Measurements from ENCODE around the gene PHETA1. TPM values are rescaled to one million over a fixed set of nuclear protein-coding genes. Genes with fewer than 3 reads are reported as not detected.
"Not testable (repeated sequence)": the region's sequence is repeated elsewhere in the genome, so short reads cannot be mapped to it uniquely, and the experiment has no call there.

PHETA1 gene
- total and polyA plus RNA-seq, 2 donors (not counting 3 experiments of a cell fraction or from before 2014, with no cell fraction given) = 10.6 to 20.0 TPM

- Histone ChIP-seq H3K27ac (ENCODE audit: insufficient read depth, low read depth, low read length) (no peak overlapping the region), H3K4me1 (ENCODE audit: control insufficient read depth, extremely low read depth, insufficient read depth, low read length) (no peaks in the 10 kb centered on the region), H3K4me3 (replicated peaks in 1 of 3; ENCODE audit: insufficient read depth in 1 of 3, low read depth in 1 of 3, low read length in 3 of 3) (no peak overlapping the region), H3K27me3 (ENCODE audit: control insufficient read depth in 2 of 2, insufficient read depth in 2 of 2, low read length in 2 of 2) (peaks cover 0 to 2% of the 10 kb centered on the region in 2 experiments), H3K9me1 (replicated peaks; ENCODE audit: control insufficient read depth, extremely low read depth, insufficient read depth, low read length) (no peaks in the 10 kb centered on the region), H3K36me3 (ENCODE audit: control insufficient read depth in 2 of 2, extremely low read depth in 1 of 2, insufficient read depth in 2 of 2, low read length in 2 of 2) (no peaks in the 10 kb centered on the region), H3K9me3 (replicated peaks; ENCODE audit: control insufficient read depth, insufficient read depth, low read length) (no peaks in the 10 kb centered on the region), H3K9ac (replicated peaks; ENCODE audit: extremely low read depth, insufficient read depth, low read length) (no peak overlapping the region), H2AFZ (ENCODE audit: low read depth, low read length) (no peak overlapping the region), H3K79me2 (ENCODE audit: control insufficient read depth, insufficient read depth, low read length) (no peaks in the 10 kb centered on the region), H4K20me1 (replicated peaks; ENCODE audit: control insufficient read depth, extremely low read depth, insufficient read depth, low read length) (no peaks in the 10 kb centered on the region), H3K4me2 (ENCODE audit: insufficient read depth, low read length) (no peak overlapping the region)
- dilution Hi-C loops (cut with MboI; ENCODE audit: extremely low pct_ligation_motif_present, low sequenced_read_pairs) (no loop called here), intact Hi-C loops (cut with micrococcal nuclease) (no loop called here)
- no peak for TF ChIP-seq JUN (IDR thresholded peaks at IDR 0.05; ENCODE audit: borderline replicate concordance, insufficient read depth, insufficient read length, low read depth)
- no peak for TF ChIP-seq POLR2A (IDR thresholded peaks at IDR 0.05; ENCODE audit: low read depth, low read length)
- TF ChIP-seq EZH2 (IDR thresholded peaks at IDR 0.05; ENCODE audit: borderline replicate concordance, low read depth, low read length, severe bottlenecking) = no peak
- TF ChIP-seq GATA2 (IDR thresholded peaks at IDR 0.05; ENCODE audit: insufficient read depth, insufficient read length, low read depth, low read length) = no peak
- TF ChIP-seq MYC (IDR thresholded peaks at IDR 0.05; ENCODE audit: low read depth, low read length) = no peak
- TF ChIP-seq, protein P1, sequence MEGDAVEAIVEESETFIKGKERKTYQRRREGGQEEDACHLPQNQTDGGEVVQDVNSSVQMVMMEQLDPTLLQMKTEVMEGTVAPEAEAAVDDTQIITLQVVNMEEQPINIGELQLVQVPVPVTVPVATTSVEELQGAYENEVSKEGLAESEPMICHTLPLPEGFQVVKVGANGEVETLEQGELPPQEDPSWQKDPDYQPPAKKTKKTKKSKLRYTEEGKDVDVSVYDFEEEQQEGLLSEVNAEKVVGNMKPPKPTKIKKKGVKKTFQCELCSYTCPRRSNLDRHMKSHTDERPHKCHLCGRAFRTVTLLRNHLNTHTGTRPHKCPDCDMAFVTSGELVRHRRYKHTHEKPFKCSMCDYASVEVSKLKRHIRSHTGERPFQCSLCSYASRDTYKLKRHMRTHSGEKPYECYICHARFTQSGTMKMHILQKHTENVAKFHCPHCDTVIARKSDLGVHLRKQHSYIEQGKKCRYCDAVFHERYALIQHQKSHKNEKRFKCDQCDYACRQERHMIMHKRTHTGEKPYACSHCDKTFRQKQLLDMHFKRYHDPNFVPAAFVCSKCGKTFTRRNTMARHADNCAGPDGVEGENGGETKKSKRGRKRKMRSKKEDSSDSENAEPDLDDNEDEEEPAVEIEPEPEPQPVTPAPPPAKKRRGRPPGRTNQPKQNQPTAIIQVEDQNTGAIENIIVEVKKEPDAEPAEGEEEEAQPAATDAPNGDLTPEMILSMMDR (IDR thresholded peaks at IDR 0.05; ENCODE audit: extremely low read depth in 1 of 2, insufficient read depth in 1 of 2, low read depth in 1 of 2, low read length in 2 of 2) = no peak
- no peak for TF ChIP-seq POLR2AphosphoS5 (IDR thresholded peaks at IDR 0.05; ENCODE audit: insufficient read depth, low read depth, low read length)
- ChIA-PET POLR2A (no interaction called here), CTCF (no interaction called here)
- FAIRE-seq = no peak
- BruUV-seq (replicated peaks) = no TSS peak
- no peak for DNase-seq (ENCODE audit: low read depth, low spot score)
Observed at GRCh38 chr12:111341426-111342065, 27.3 kb downstream of the PHETA1 start.

DNA sequence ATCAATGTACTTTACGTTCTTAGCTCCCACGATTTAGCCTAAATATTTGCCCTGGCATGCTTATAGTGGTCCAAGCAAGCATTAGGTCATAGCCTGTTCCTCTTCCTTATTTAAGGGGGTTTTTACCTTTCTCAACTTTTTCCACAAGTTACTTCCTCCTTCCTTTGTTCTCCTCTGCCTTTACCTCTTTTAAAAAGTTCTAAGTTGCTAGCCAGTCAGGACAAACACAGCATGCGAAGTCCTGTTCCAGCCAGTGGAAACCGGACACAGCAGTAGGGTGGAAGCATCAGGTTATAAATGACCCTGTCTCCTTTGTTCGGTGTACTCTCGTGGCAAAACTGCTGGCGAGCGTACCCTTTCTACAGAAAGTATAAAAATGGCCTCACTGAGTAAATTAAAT lies 28.2 kb downstream of the PHETA1 start:
- H3K36me3 ChIP-seq (ENCODE audit: control insufficient read depth in 2 of 2, extremely low read depth in 1 of 2, insufficient read depth in 2 of 2, low read length in 2 of 2); dilution Hi-C loops (cut with MboI; ENCODE audit: extremely low pct_ligation_motif_present, low sequenced_read_pairs); FAIRE-seq; H3K9me3 ChIP-seq (replicated peaks; ENCODE audit: control insufficient read depth, insufficient read depth, low read length); POLR2A ChIA-PET; H3K9me1 ChIP-seq (replicated peaks; ENCODE audit: control insufficient read depth, extremely low read depth, insufficient read depth, low read length); H3K4me1 ChIP-seq (ENCODE audit: control insufficient read depth, extremely low read depth, insufficient read depth, low read length); H4K20me1 ChIP-seq (replicated peaks; ENCODE audit: control insufficient read depth, extremely low read depth, insufficient read depth, low read length); CTCF ChIA-PET; DNase-seq (ENCODE audit: low read depth, low spot score); H3K9ac ChIP-seq (replicated peaks; ENCODE audit: extremely low read depth, insufficient read depth, low read length); H3K4me3 ChIP-seq (replicated peaks in 1 of 3; ENCODE audit: insufficient read depth in 1 of 3, low read depth in 1 of 3, low read length in 3 of 3); H3K79me2 ChIP-seq (ENCODE audit: control insufficient read depth, insufficient read depth, low read length); H3K27ac ChIP-seq (ENCODE audit: insufficient read depth, low read depth, low read length); H3K4me2 ChIP-seq (ENCODE audit: insufficient read depth, low read length); H2AFZ ChIP-seq (ENCODE audit: low read depth, low read length); intact Hi-C loops (cut with micrococcal nuclease); BruUV-seq (replicated peaks); H3K27me3 ChIP-seq (ENCODE audit: control insufficient read depth in 2 of 2, insufficient read depth in 2 of 2, low read length in 2 of 2): not testable (repeated sequence)

Data from endothelial cell of umbilical vein (primary cell).